22Rv1 (cell line): ENCODE measurements around the gene PRPF39.

ENCODE experiments used
- ZFX ChIP-seq: fragments of 450-650 bp; IDR thresholded peaks from 2 replicates; pipeline ENCODE4 v1.6.1; 2017; ENCODE audit warnings: antibody characterized with exemption, borderline replicate concordance
- TF ChIP-seq, protein P1 (sequence below): fragments of 450-650 bp; IDR thresholded peaks from 2 replicates; pipeline ENCODE4 v1.5.1; 2017; ENCODE audit warnings: mild to moderate bottlenecking

DNA sequence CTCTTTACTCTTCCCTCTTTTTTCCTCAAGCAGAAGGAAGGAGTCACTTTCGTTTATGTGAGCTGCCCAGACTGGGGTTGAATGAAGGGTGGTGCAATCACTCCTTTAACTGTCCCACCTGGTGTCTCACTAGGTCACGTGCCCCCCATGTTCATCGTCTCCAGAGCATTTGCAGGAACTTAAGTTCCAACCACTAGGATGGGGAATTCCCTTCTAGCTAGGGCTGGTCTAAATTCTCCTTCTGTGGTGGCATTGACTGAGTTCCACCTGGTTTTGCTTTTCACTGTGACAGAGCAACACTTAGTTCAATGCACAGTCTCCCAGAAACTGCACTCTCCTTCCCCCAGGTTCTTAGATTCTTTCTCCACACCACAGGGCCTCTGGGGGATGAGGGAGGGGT is 61.3 kb downstream of the PRPF39 start:
- TF ChIP-seq, protein P1, sequence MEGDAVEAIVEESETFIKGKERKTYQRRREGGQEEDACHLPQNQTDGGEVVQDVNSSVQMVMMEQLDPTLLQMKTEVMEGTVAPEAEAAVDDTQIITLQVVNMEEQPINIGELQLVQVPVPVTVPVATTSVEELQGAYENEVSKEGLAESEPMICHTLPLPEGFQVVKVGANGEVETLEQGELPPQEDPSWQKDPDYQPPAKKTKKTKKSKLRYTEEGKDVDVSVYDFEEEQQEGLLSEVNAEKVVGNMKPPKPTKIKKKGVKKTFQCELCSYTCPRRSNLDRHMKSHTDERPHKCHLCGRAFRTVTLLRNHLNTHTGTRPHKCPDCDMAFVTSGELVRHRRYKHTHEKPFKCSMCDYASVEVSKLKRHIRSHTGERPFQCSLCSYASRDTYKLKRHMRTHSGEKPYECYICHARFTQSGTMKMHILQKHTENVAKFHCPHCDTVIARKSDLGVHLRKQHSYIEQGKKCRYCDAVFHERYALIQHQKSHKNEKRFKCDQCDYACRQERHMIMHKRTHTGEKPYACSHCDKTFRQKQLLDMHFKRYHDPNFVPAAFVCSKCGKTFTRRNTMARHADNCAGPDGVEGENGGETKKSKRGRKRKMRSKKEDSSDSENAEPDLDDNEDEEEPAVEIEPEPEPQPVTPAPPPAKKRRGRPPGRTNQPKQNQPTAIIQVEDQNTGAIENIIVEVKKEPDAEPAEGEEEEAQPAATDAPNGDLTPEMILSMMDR = no peak
- TF ChIP-seq ZFX = no peak
